Measurements from ENCODE around the gene TDRD9.
"Not testable (repeated sequence)": the region's sequence is repeated elsewhere in the genome, so short reads cannot be mapped to it uniquely, and the experiment has no call there.

Gene TDRD9

GRCh38 chr14:103925316-103925715 lies 2.9 kb upstream of the TDRD9 start:
- no peak for DNase-seq

GRCh38 chr14:103927566-103927965 lies 690 bp upstream of the TDRD9 start:
- DNase-seq, result no peak

- no peak for DNase-seq
Observed at GRCh38 chr14:103930051-103930604, 1.9 kb downstream of the TDRD9 start.

GRCh38 chr14:103931422-103931821 lies 3.2 kb downstream of the TDRD9 start:
- no peak for DNase-seq

- DNase-seq, result no peak
Observed at GRCh38 chr14:103932791-103933490, 4.7 kb downstream of the TDRD9 start.

- no peak for DNase-seq
Observed at GRCh38 chr14:103935102-103935501, 6.8 kb downstream of the TDRD9 start.

GRCh38 chr14:103941462-103941861 lies 13.2 kb downstream of the TDRD9 start:
- no peak for DNase-seq

GRCh38 chr14:103941973-103942736 lies 13.9 kb downstream of the TDRD9 start, which contains the start of gene RD3L:
TSS of gene RD3L (minus strand) at chr14:103942529. CDS start at chr14:103941695, 834 bp downstream.
- no peak for DNase-seq

GRCh38 chr14:103943673-103944072 lies 15.4 kb downstream of the TDRD9 start:
- DNase-seq, result no peak

GRCh38 chr14:103946975-103947374 lies 18.7 kb downstream of the TDRD9 start:
- no peak for DNase-seq

- DNase-seq, result no peak
Observed at GRCh38 chr14:103948442-103948841, 20.2 kb downstream of the TDRD9 start.

- no peak for DNase-seq
Observed at GRCh38 chr14:103949131-103949790, 21.0 kb downstream of the TDRD9 start.

GRCh38 chr14:103960457-103961055 lies 32.3 kb downstream of the TDRD9 start:
- DNase-seq, result no peak

GRCh38 chr14:103961928-103962578 lies 33.8 kb downstream of the TDRD9 start:
- no peak for DNase-seq

- DNase-seq, result no peak
Observed at GRCh38 chr14:103966631-103967030, 38.4 kb downstream of the TDRD9 start.

- no peak for DNase-seq
Observed at GRCh38 chr14:103969961-103970360, 41.7 kb downstream of the TDRD9 start.

GRCh38 chr14:103973354-103973753 lies 45.1 kb downstream of the TDRD9 start:
- no peak for DNase-seq

- DNase-seq, result no peak
Observed at GRCh38 chr14:103974575-103974974, 46.3 kb downstream of the TDRD9 start.

- DNase-seq, result not testable (repeated sequence)
Observed at GRCh38 chr14:103980623-103981238, 52.5 kb downstream of the TDRD9 start.

- no peak for DNase-seq
Observed at GRCh38 chr14:103984196-103984595, 55.9 kb downstream of the TDRD9 start.

GRCh38 chr14:103989034-103989433 lies 60.8 kb downstream of the TDRD9 start:
- DNase-seq, result no peak

GRCh38 chr14:103989964-103990363 lies 61.7 kb downstream of the TDRD9 start:
- DNase-seq, result no peak
